Left hindlimb (tissue), 1 donor: ENCODE data around the gene KIFBP.
"Not testable (repeated sequence)": the region's sequence is repeated elsewhere in the genome, so short reads cannot be mapped to it uniquely, and the experiment has no call there.

Experiments
- DNase-seq: peaks from one replicate; pipeline ENCODE4 v3.0.0-alpha.2; 2018

Gene KIFBP

GRCh38 chr10:68988530-68989316 is at the start of gene KIFBP:
TSS of gene KIFBP (plus strand) at chr10:68988803. CDS start at chr10:68988833, 30 bp downstream.
- DNase-seq = peak; percentile 95

GRCh38 chr10:68938884-68939283 is 49.7 kb upstream of the KIFBP start:
- no peak for DNase-seq

GRCh38 chr10:68940917-68941316 is 47.7 kb upstream of the KIFBP start:
- DNase-seq = not testable (repeated sequence)

GRCh38 chr10:68950598-68950997 is 38.0 kb upstream of the KIFBP start:
- DNase-seq = no peak

- no peak for DNase-seq
Measured at GRCh38 chr10:68954904-68955303, 33.7 kb upstream of the KIFBP start.

GRCh38 chr10:68955355-68955831 is 33.2 kb upstream of the KIFBP start:
- peak; percentile 30 for DNase-seq

- DNase-seq = peak; percentile 95
Measured at GRCh38 chr10:68955832-68956532, 32.6 kb upstream of the KIFBP start, which contains the start of gene DDX21. TSS of gene DDX21 (plus strand) at chr10:68956170. CDS start at chr10:68956226, 56 bp downstream.

- DNase-seq = no peak
Measured at GRCh38 chr10:68957284-68957615, 31.4 kb upstream of the KIFBP start.

- DNase-seq = no peak
Measured at GRCh38 chr10:68957654-68958053, 30.9 kb upstream of the KIFBP start.

GRCh38 chr10:68959695-68960527 is 28.7 kb upstream of the KIFBP start:
- no peak for DNase-seq

GRCh38 chr10:68963151-68963550 is 25.5 kb upstream of the KIFBP start:
- DNase-seq = no peak

- no peak for DNase-seq
Measured at GRCh38 chr10:68973975-68974374, 14.6 kb upstream of the KIFBP start.

GRCh38 chr10:68975936-68976473 is 12.6 kb upstream of the KIFBP start:
- DNase-seq = not testable (repeated sequence)

- DNase-seq = not testable (repeated sequence)
Measured at GRCh38 chr10:68979738-68980137, 8.9 kb upstream of the KIFBP start.

- DNase-seq = no peak
Measured at GRCh38 chr10:68981074-68981473, 7.5 kb upstream of the KIFBP start.

GRCh38 chr10:68982389-68982788 is 6.2 kb upstream of the KIFBP start:
- DNase-seq = no peak

GRCh38 chr10:68987611-68988010 is 992 bp upstream of the KIFBP start:
- no peak for DNase-seq

- no peak for DNase-seq
Measured at GRCh38 chr10:68989317-68989990, 851 bp downstream of the KIFBP start.

- no peak for DNase-seq
Measured at GRCh38 chr10:68992636-68993440, 4.2 kb downstream of the KIFBP start.

GRCh38 chr10:68997211-68997610 is 8.6 kb downstream of the KIFBP start:
- DNase-seq = no peak

- DNase-seq = no peak
Measured at GRCh38 chr10:69004821-69005220, 16.2 kb downstream of the KIFBP start.
